ENCODE data around the gene MYO15A.

DNA sequence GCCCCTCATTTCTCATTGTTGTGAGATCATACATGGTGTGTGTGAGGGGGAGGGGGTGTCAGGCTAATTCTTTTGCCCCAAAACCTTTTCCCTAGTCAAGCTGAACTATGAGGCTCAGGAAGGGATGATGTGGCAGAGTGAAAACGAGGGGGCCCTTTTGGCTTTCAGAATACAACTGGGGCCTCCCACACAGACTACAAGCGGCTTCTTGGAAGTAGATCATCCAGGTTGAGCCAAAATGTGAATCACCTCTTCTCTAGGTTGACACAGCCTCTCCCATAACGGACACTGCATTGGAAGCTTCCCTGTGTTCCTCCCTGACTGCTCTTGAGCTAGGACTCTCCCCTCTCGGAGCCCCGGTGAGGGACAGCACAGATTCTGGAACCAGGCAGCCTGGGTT is 72.8 kb downstream of the MYO15A start:
- no peak for TF ChIP-seq GATA3 (IDR thresholded peaks at IDR 0.05; ENCODE audit: low read depth, low read length)
- no peak for TF ChIP-seq GATA2 (IDR thresholded peaks at IDR 0.05; ENCODE audit: low read depth, low read length)

Measured in SH-SY5Y (cell line).